ENCODE data around the gene CSKMT. TPM values are rescaled to one million over a fixed set of nuclear protein-coding genes. Genes with fewer than 3 reads are reported as not detected.

CSKMT gene
- total and polyA plus RNA-seq, 2 donors (not counting 1 experiment from before 2014, with no cell fraction given), result 39.0 to 57.3 TPM

DNA sequence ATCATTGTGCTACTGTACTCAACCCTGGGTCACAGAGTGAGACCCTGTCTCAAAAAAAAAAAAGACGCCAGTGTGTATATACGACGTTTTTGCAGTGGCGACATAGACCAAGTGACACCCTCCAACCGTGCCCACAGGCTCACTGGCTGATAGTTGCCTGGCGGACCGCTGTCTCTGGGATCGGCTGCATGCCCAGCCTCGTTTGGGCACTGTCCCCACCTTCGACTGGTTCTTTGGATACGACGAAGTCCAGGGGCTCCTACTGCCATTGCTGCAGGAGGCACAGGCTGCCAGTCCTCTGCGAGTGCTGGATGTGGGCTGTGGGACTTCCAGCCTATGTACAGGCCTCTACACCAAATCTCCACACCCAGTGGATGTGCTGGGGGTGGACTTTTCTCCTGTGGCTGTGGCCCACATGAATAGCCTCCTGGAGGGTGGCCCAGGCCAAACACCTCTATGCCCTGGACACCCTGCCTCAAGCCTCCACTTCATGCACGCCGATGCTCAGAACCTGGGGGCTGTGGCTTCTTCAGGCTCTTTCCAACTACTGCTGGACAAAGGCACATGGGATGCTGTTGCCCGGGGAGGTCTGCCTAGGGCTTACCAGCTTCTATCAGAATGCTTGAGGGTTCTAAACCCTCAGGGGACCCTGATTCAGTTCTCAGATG is 1.3 kb downstream of the CSKMT start:
- CTCF ChIA-PET, result interaction anchor here (1.4 to 2.0 kb wide), 2 partner anchors 75 kb away, joined by 7 read pairs; partner anchors contain the start of gene TUT1
- Mint-ChIP-seq H3K27me3 (no peaks in the 10 kb centered on the region), H3K4me1 (peaks cover 57% of the 10 kb centered on the region), H3K27ac (peak overlapping the region; percentile 56), H3K4me3 (peak overlapping the region; percentile 97), H3K9me3 (ENCODE audit: insufficient read depth) (no peaks in the 10 kb centered on the region)
- Histone ChIP-seq H3K9me3 (ENCODE audit: control extremely low read depth in 1 of 3, control insufficient read depth in 2 of 3, insufficient read depth in 1 of 3, low read length in 2 of 3) (no peaks in the 10 kb centered on the region), H3K79me2 (ENCODE audit: control insufficient read depth, insufficient read depth, low read length) (peaks cover 62% of the 10 kb centered on the region), H2AFZ (ENCODE audit: insufficient read depth, low read depth, low read length, poor library complexity, severe bottlenecking) (no peak overlapping the region), H3K36me3 (replicated peaks in 1 of 2; ENCODE audit: control extremely low read depth in 1 of 2, control insufficient read depth in 1 of 2, extremely low read depth in 1 of 2, insufficient read depth in 2 of 2, low read length in 1 of 2) (peaks cover 4 to 19% of the 10 kb centered on the region in 2 experiments), H3K27ac (ENCODE audit: low read length in 2 of 2) (peak overlapping the region in 1 of 2 donors; percentile 81), H3K4me3 (ENCODE audit: control extremely low read depth in 1 of 5, extremely low read depth in 1 of 5, insufficient read depth in 1 of 5, low read depth in 2 of 5, low read length in 4 of 5) (peak overlapping the region; percentile 36 to 98 (median 83)), H3K27me3 (replicated peaks in 1 of 4; ENCODE audit: control extremely low read depth in 1 of 4, control insufficient read depth in 3 of 4, insufficient read depth in 4 of 4, low read length in 3 of 4) (no peaks in the 10 kb centered on the region), H3K4me1 (ENCODE audit: control insufficient read depth in 2 of 2, insufficient read depth in 2 of 2, low read length in 2 of 2) (peaks cover 21 to 41% of the 10 kb centered on the region in 2 donors), H4K20me1 (ENCODE audit: control insufficient read depth, insufficient read depth, low read length, poor library complexity, severe bottlenecking) (peaks cover 9% of the 10 kb centered on the region), H3K4me2 (replicated peaks; ENCODE audit: low read depth, low read length, poor library complexity, severe bottlenecking) (peak overlapping the region; percentile 78), H3K9ac (ENCODE audit: low read length) (peak overlapping the region; percentile 82)
- ATAC-seq (ENCODE audit: low read depth) (no peak), DNase-seq (no peak)
- 63% methylated on average over 15 of the region's 16 CpGs for WGBS (ENCODE audit: insufficient coverage)
- intact Hi-C loops (cut with micrococcal nuclease), result no loop called here
- no peak for TF ChIP-seq EZH2 (IDR thresholded peaks at IDR 0.05; ENCODE audit: borderline replicate concordance, insufficient read depth, low read depth, low read length, poor library complexity, severe bottlenecking)
- TF ChIP-seq, protein P1, sequence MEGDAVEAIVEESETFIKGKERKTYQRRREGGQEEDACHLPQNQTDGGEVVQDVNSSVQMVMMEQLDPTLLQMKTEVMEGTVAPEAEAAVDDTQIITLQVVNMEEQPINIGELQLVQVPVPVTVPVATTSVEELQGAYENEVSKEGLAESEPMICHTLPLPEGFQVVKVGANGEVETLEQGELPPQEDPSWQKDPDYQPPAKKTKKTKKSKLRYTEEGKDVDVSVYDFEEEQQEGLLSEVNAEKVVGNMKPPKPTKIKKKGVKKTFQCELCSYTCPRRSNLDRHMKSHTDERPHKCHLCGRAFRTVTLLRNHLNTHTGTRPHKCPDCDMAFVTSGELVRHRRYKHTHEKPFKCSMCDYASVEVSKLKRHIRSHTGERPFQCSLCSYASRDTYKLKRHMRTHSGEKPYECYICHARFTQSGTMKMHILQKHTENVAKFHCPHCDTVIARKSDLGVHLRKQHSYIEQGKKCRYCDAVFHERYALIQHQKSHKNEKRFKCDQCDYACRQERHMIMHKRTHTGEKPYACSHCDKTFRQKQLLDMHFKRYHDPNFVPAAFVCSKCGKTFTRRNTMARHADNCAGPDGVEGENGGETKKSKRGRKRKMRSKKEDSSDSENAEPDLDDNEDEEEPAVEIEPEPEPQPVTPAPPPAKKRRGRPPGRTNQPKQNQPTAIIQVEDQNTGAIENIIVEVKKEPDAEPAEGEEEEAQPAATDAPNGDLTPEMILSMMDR (IDR thresholded peaks at IDR 0.05), result no peak
- POLR2A ChIA-PET, result interaction anchor here (0.8 to 3.3 kb wide), 14 partner anchors 8 to 105 kb away, joined by 3 to 62 read pairs (median 6); partner anchors contain the start of genes B3GAT3, EEF1G, GANAB and HNRNPUL2

DNA sequence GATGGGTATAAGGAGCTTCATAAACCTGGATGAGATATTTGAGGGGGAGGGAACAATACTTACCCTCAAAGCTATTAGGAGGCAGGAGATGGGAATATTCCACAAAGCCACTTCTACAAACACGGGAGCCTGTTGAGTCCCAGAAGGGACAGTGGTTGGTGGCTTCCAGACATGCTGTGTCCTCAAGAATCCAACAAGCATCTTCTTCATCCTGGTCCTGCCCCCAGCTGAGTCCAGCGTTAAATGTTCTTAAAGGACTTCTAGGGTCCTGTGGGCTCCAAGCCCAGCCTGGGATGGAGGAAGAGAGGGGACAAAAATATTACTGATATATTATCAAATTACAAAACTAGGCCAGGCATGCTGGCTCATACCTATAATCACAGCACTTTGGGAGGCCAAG is 2.3 kb downstream of the CSKMT start:
- Histone ChIP-seq H3K27ac (ENCODE audit: low read length in 2 of 2) (no peak overlapping the region), H3K4me3 (ENCODE audit: control extremely low read depth in 1 of 5, extremely low read depth in 1 of 5, insufficient read depth in 1 of 5, low read depth in 2 of 5, low read length in 4 of 5) (no peak overlapping the region), H3K4me2 (replicated peaks; ENCODE audit: low read depth, low read length, poor library complexity, severe bottlenecking) (no peak overlapping the region), H3K9ac (ENCODE audit: low read length) (no peak overlapping the region), H3K36me3 (replicated peaks in 1 of 2; ENCODE audit: control extremely low read depth in 1 of 2, control insufficient read depth in 1 of 2, extremely low read depth in 1 of 2, insufficient read depth in 2 of 2, low read length in 1 of 2) (peaks cover 4 to 16% of the 10 kb centered on the region in 2 experiments), H4K20me1 (ENCODE audit: control insufficient read depth, insufficient read depth, low read length, poor library complexity, severe bottlenecking) (peaks cover 10% of the 10 kb centered on the region), H3K4me1 (ENCODE audit: control insufficient read depth in 2 of 2, insufficient read depth in 2 of 2, low read length in 2 of 2) (peaks cover 24 to 46% of the 10 kb centered on the region in 2 donors), H3K79me2 (ENCODE audit: control insufficient read depth, insufficient read depth, low read length) (peaks cover 73% of the 10 kb centered on the region), H3K27me3 (replicated peaks in 1 of 4; ENCODE audit: control extremely low read depth in 1 of 4, control insufficient read depth in 3 of 4, insufficient read depth in 4 of 4, low read length in 3 of 4) (no peaks in the 10 kb centered on the region), H2AFZ (ENCODE audit: insufficient read depth, low read depth, low read length, poor library complexity, severe bottlenecking) (no peak overlapping the region), H3K9me3 (ENCODE audit: control extremely low read depth in 1 of 3, control insufficient read depth in 2 of 3, insufficient read depth in 1 of 3, low read length in 2 of 3) (no peaks in the 10 kb centered on the region)
- ATAC-seq (ENCODE audit: low read depth), result no peak
- intact Hi-C loops (cut with micrococcal nuclease), result no loop called here
- H3K9me3 Mint-ChIP-seq (ENCODE audit: insufficient read depth), result no peaks in the 10 kb centered on the region
- ChIA-PET POLR2A (interaction anchor here (0.6 to 1.4 kb wide), 9 partner anchors 9 to 699 kb away, joined by 3 to 6 read pairs (median 4); partner anchors contain the start of genes GANAB, MTA2, TAF6L and UBXN1), CTCF (interaction anchor here (0.6 to 1.4 kb wide), 3 partner anchors 12 to 76 kb away, joined by 3 to 7 read pairs (median 4); partner anchors contain the start of gene TUT1)
- no CpG with 5 or more reads among the region's 2 CpGs for WGBS (ENCODE audit: insufficient coverage)
- TF ChIP-seq, protein P1 (IDR thresholded peaks at IDR 0.05), result no peak
- TF ChIP-seq EZH2 (IDR thresholded peaks at IDR 0.05; ENCODE audit: borderline replicate concordance, insufficient read depth, low read depth, low read length, poor library complexity, severe bottlenecking), result no peak
- DNase-seq, result no peak
- peaks cover 63% of the 10 kb centered on the region for H3K4me1 Mint-ChIP-seq
- H3K27me3 Mint-ChIP-seq, result no peaks in the 10 kb centered on the region
- peak overlapping the region; percentile 56 for H3K27ac Mint-ChIP-seq
- H3K4me3 Mint-ChIP-seq, result peak overlapping the region; percentile 97
